ENCODE data around the gene KRT25. TPM values are rescaled to one million over a fixed set of nuclear protein-coding genes. Genes with fewer than 3 reads are reported as not detected.
A peak's percentile ranks its signal among the peaks of the same experiment; 100 is the strongest.

The KRT25 gene
- total and polyA plus RNA-seq, 8 donors: not detected

DNA sequence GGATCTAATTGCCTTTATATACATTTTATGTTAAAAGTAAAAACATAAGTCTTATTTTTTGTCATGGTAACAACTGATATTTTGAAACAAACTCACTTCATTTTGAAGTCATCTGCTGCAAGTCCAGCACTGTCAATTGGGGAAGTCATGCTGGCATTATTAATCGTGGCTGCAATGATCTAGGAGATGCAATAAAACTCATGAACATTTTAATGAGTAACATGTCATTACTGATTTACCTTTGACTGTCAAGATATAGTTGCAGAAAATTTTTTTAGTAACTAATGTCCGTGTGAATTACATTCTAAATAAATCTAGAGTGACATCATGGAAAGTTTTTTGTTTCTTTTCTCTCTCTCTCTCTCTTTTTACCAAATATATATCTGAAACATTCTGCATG is 34.2 kb downstream of the KRT25 start:
- 30 to 41% methylated on average over 2 of the region's 2 CpGs for WGBS, 2 donors
- intact Hi-C loops (cut with DNase I): no loop called here
- peak overlapping the region in 1 of 4 donors; percentile 60 for H3K27ac ChIP-seq

DNA sequence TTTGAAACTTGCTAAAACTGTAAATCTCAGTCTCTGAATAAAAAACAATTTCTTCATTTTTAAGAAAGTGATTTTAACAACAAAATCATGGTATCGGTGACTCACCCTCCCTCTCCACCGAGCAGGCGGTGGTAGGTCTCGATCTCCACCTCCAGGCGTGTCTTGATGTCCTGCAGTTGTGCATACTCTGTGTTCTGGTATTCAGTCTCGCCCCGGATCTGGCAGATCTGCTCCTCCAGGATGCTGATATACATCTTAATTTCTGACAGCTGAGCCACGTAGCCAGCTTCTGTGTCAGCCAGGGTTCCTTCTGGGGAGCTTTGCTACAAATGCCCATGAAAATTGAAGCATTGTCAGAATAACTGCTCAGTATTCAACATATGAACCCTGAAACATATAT is 36.2 kb downstream of the KRT25 start:
- no peaks in the 10 kb centered on the region for H3K36me3 ChIP-seq
- DNase-seq (no peak), FAIRE-seq (no peak), ATAC-seq (no peak)
- TF ChIP-seq CTCF (IDR thresholded peaks at IDR 0.05): no peak
- H3K4me3 ChIP-seq: no peak overlapping the region
- H3K4me1 ChIP-seq: no peaks in the 10 kb centered on the region
- H3K27ac ChIP-seq: no peak overlapping the region
- 43 to 66% methylated on average over 8 of the region's 8 CpGs for WGBS, 2 donors
- no peaks in the 10 kb centered on the region for H3K27me3 ChIP-seq
- no peaks in the 10 kb centered on the region for H3K9me3 ChIP-seq
- intact Hi-C loops (cut with DNase I): no loop called here

More for the DNA sequence above, 34.2 kb downstream of the KRT25 start:
- DNase-seq (no peak), ATAC-seq (peak in 3 of 4 donors; percentile 35 to 62 (median 40)), FAIRE-seq (no peak)
- no peaks in the 10 kb centered on the region for H3K4me1 ChIP-seq
- no peaks in the 10 kb centered on the region for H3K36me3 ChIP-seq
- H3K9me3 ChIP-seq: no peaks in the 10 kb centered on the region
- TF ChIP-seq CTCF (IDR thresholded peaks at IDR 0.05): no peak
- no peak overlapping the region for H3K4me3 ChIP-seq
- H3K27me3 ChIP-seq: no peaks in the 10 kb centered on the region

GRCh38 chr17:40717776-40718175 is 37.4 kb downstream of the KRT25 start:
- Histone ChIP-seq H3K36me3 (no peaks in the 10 kb centered on the region), H3K4me1 (no peaks in the 10 kb centered on the region), H3K27me3 (no peaks in the 10 kb centered on the region), H3K4me3 (no peak overlapping the region), H3K9me3 (no peaks in the 10 kb centered on the region), H3K27ac (no peak overlapping the region)
- no peak for TF ChIP-seq CTCF (IDR thresholded peaks at IDR 0.05)
- WGBS, 2 donors: 42 to 52% methylated on average over 3 of the region's 3 CpGs
- ATAC-seq: no peak
- intact Hi-C loops (cut with DNase I): no loop called here
- no peak for DNase-seq
- no peak for FAIRE-seq

DNA sequence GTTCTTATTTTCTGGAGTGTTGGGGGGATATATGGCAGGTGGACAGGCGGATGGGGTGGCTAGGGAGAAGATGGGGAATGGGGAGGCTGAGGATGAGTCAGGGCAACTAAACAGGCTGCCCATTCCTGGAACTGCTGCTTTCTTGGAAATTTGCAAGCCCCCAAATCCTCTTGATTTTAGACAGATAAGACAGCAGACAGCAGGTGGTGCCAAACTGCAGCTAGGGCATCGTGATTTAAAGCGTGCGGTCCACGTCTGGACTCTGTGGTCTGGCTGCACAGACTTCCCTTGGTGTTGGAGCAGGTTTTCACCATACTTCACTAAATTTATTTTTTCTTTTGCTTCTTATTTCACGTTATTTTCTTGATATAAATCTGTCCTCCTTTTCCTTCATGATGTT is 40.7 kb downstream of the KRT25 start:
- Histone ChIP-seq H3K27ac (no peak overlapping the region), H3K9me3 (no peaks in the 10 kb centered on the region), H3K36me3 (no peaks in the 10 kb centered on the region), H3K4me3 (no peak overlapping the region), H3K4me1 (no peaks in the 10 kb centered on the region), H3K27me3 (no peaks in the 10 kb centered on the region)
- ATAC-seq: no peak
- no peak for DNase-seq
- 70 to 76% methylated on average over 6 of the region's 6 CpGs for whole genome bisulfite sequencing, 2 donors
- intact Hi-C loops (cut with DNase I): no loop called here
- no peak for TF ChIP-seq CTCF (IDR thresholded peaks at IDR 0.05)
- no peak for FAIRE-seq

DNA sequence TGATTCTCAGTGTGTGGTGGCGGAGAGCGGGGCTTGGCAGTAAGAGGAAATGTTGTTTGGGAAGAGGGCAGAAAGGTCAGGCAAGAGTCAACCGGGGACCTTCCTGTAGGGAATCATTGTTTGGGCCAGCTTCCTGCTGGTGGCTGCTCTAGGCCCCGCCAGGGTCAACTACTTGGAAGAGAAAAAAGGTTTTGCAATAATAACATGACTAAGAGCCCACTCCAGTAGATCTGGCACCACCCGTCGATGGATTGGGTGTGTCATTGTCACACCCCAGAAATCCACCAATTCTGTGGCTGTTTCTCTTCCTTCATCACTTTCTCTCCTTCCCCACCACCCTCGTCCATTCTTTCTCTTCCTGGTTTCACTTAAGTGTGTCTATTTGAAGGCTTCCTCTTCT is 47.4 kb downstream of the KRT25 start:
- TF ChIP-seq CTCF (IDR thresholded peaks at IDR 0.05): no peak
- H3K4me1 ChIP-seq: no peaks in the 10 kb centered on the region
- no peak for FAIRE-seq
- no peak overlapping the region for H3K4me3 ChIP-seq
- H3K9me3 ChIP-seq: no peaks in the 10 kb centered on the region
- H3K36me3 ChIP-seq: no peaks in the 10 kb centered on the region
- peaks cover 0 to 4% (median 0%) of the 10 kb centered on the region in 4 donors for H3K27me3 ChIP-seq
- 61 to 78% methylated on average over 7 of the region's 7 CpGs for WGBS, 2 donors
- DNase-seq: no peak
- ATAC-seq: peak in 2 of 4 donors; percentile 46 to 81
- no peak overlapping the region for H3K27ac ChIP-seq
- intact Hi-C loops (cut with DNase I): no loop called here

Measured in pancreas (tissue), 10 donors.